ENCODE measurements around the gene CMSS1.

DNA sequence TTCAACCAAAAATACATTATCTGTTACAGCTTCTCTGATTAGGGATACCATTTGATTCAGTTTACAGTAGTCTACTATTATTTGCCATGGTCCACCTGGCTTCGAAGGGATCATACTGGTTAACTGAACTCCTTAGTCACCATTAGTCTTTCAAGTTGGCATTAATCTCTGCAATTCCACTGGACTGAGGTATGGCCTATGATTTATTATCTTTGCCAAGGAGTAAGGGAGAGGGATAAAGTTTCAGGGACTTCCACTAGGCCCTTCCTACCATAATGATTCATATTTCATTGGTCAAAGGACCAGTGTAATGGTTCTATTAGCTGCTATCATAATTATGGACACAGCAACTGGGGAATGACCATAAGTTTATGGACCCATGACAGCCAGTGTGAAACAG is 7.3 kb upstream of the CMSS1 start:
- no peak for TF ChIP-seq POLR2A (IDR thresholded peaks at IDR 0.05)
- TF ChIP-seq, protein P1, sequence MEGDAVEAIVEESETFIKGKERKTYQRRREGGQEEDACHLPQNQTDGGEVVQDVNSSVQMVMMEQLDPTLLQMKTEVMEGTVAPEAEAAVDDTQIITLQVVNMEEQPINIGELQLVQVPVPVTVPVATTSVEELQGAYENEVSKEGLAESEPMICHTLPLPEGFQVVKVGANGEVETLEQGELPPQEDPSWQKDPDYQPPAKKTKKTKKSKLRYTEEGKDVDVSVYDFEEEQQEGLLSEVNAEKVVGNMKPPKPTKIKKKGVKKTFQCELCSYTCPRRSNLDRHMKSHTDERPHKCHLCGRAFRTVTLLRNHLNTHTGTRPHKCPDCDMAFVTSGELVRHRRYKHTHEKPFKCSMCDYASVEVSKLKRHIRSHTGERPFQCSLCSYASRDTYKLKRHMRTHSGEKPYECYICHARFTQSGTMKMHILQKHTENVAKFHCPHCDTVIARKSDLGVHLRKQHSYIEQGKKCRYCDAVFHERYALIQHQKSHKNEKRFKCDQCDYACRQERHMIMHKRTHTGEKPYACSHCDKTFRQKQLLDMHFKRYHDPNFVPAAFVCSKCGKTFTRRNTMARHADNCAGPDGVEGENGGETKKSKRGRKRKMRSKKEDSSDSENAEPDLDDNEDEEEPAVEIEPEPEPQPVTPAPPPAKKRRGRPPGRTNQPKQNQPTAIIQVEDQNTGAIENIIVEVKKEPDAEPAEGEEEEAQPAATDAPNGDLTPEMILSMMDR (IDR thresholded peaks at IDR 0.05) = no peak

Data from adrenal gland (tissue), 5 donors.